Upper lobe of left lung (tissue), 4 donors: ENCODE results near the gene MLST8.

ENCODE experiments used
- POLR2A ChIP-seq, 4 donors: fragments of 450-650 bp; IDR thresholded peaks; one replicate each; pipeline ENCODE4 v1.5.1; 2016 to 2017; ENCODE audit warnings: antibody characterized with exemption in 4 of 4, mild to moderate bottlenecking in 2 of 4
- POLR2AphosphoS5 ChIP-seq, 2 donors: sonication (generic); formaldehyde crosslinking; IDR thresholded peaks; one replicate each; pipeline ENCODE4 v1.5.1; 2017; ENCODE audit warnings: antibody characterized with exemption in 2 of 2

GRCh38 chr16:2226245-2226793 is 21.1 kb downstream of the MLST8 start:
- TF ChIP-seq POLR2A (IDR thresholded peaks at IDR 0.05) (no peak), POLR2AphosphoS5 (IDR thresholded peaks at IDR 0.05) (no peak)
